GM12878 (cell line): ENCODE data around the gene DNMT1. TPM values are rescaled to one million over a fixed set of nuclear protein-coding genes. Genes with fewer than 3 reads are reported as not detected.

Experiments
- ATAC-seq: fragments of 200-7000 bp; cut with Tn5 transposase; 3 replicates; pipeline ENCODE4 v1.9.1; 2020; ENCODE audit warnings: mild to moderate bottlenecking, moderate library complexity
- BruUV-seq: library from RNA; stranded (reverse); fragments of 400-500 nt; replicated peaks from 2 replicates; lab custom pipeline; 2021; lab: Mats Ljungman, UMichigan
- CTCF ChIA-PET: fragments of 300-600 bp; sonication (Branson Sonifier 250); formaldehyde crosslinking; extraction: SDS; loops from one replicate; lab custom pipeline; 2021; ENCODE audit warnings: inconsistent platforms; lab: Yijun Ruan, JAX
- POLR2A ChIA-PET: fragments of 350-600 bp; formaldehyde crosslinking; extraction: SDS; loops from one replicate; lab custom pipeline; 2021; ENCODE audit warnings: inconsistent platforms; lab: Charles Lee
- RAD21 ChIA-PET: fragments of 300-600 bp; sonication (Branson Sonifier 250); formaldehyde crosslinking; loops from one replicate; lab custom pipeline; 2023; ENCODE audit warnings: antibody characterized with exemption; ENCODE audit not compliant: unreplicated experiment; lab: Charles Lee
- SMC1A ChIA-PET: fragments of 300-600 bp; sonication (Branson Sonifier 250); formaldehyde crosslinking; loops from one replicate; lab custom pipeline; 2023; ENCODE audit not compliant: unreplicated experiment, uncharacterized antibody; lab: Charles Lee
- DNase-seq: peaks from one replicate; pipeline ENCODE4 v3.0.0-alpha.2; 2011; ENCODE audit warnings: low read depth, low spot score
- FAIRE-seq: peaks from 3 replicates; lab custom pipeline; 2011; peaks lifted over from hg19 to GRCh38; lab: Jason Lieb, UNC
- H2AFZ ChIP-seq: 2 replicates; pipeline ENCODE4 v1.6.0; 2011; ENCODE audit warnings: low read depth, low read length, control low read depth; ENCODE audit not compliant: control insufficient read depth
- H3K27ac ChIP-seq: 2 replicates; pipeline ENCODE4 v1.5.1; 2011; ENCODE audit warnings: control low read depth; ENCODE audit not compliant: control insufficient read depth, insufficient read depth
- H3K27me3 ChIP-seq, 2 experiments: replicated peaks in 1 of 2; 2 replicates each; pipeline versions ENCODE4 v1.6.0 to v1.6.1; 2011; ENCODE audit warnings: low read length in 1 of 2; ENCODE audit not compliant: control insufficient read depth in 2 of 2, insufficient read depth in 2 of 2
- H3K36me3 ChIP-seq, 2 experiments: 2 replicates each; pipeline ENCODE4 v1.5.1; 2011; ENCODE audit warnings: low read length in 1 of 2; ENCODE audit not compliant: control insufficient read depth in 2 of 2, insufficient read depth in 2 of 2
- H3K4me1 ChIP-seq: 2 replicates; pipeline ENCODE4 v1.6.1; 2011; ENCODE audit warnings: mild to moderate bottlenecking, low read length, moderate library complexity, mixed read lengths; ENCODE audit not compliant: control insufficient read depth, insufficient read depth
- H3K4me2 ChIP-seq: 2 replicates; pipeline ENCODE4 v1.6.0; 2011; ENCODE audit warnings: control low read depth; ENCODE audit not compliant: control insufficient read depth, insufficient read depth
- H3K4me3 ChIP-seq: fragments of 200-600 bp; sonication (generic); 2 replicates; pipeline ENCODE4 v1.5.1; 2016
- H3K79me2 ChIP-seq: 2 replicates; pipeline ENCODE4 v1.6.0; 2011; ENCODE audit warnings: low read length; ENCODE audit not compliant: control insufficient read depth, insufficient read depth
- H3K9ac ChIP-seq: 2 replicates; pipeline ENCODE4 v1.8.0; 2011; ENCODE audit warnings: low read length, control low read depth, mixed read lengths; ENCODE audit not compliant: control insufficient read depth, insufficient read depth
- H3K9me3 ChIP-seq: replicated peaks from 3 replicates; pipeline ENCODE4 v1.5.1; 2011; ENCODE audit warnings: mild to moderate bottlenecking, low read length; ENCODE audit not compliant: control insufficient read depth, insufficient read depth
- H4K20me1 ChIP-seq: 2 replicates; pipeline ENCODE4 v1.6.0; 2011; ENCODE audit not compliant: control insufficient read depth, insufficient read depth
- CEBPZ ChIP-seq: fragments of 150-350 bp; IDR thresholded peaks from 2 replicates; pipeline ENCODE4 v1.6.1; 2016; ENCODE audit warnings: low read depth, low read length
- E2F8 ChIP-seq: fragments of 450-650 bp; IDR thresholded peaks from 2 replicates; pipeline ENCODE4 v1.6.1; 2018; ENCODE audit warnings: mild to moderate bottlenecking, low read depth, moderate library complexity; ENCODE audit not compliant: partially characterized antibody
- ELK1 ChIP-seq: IDR thresholded peaks from 2 replicates; pipeline ENCODE4 v1.6.1; 2012; ENCODE audit warnings: low read depth, low read length, improper control_type of control experiment
- IRF4 ChIP-seq: IDR thresholded peaks from 2 replicates; pipeline ENCODE4 v1.6.1; 2011; ENCODE audit warnings: low read depth, low read length
- KAT2A ChIP-seq: conservative IDR thresholded peaks from 2 replicates; pipeline ENCODE4 v1.6.1; 2011; ENCODE audit warnings: low read depth, low read length; ENCODE audit not compliant: control insufficient read depth
- PRDM15 ChIP-seq: fragments of 450-650 bp; formaldehyde crosslinking; IDR thresholded peaks from 2 replicates; pipeline ENCODE4 v1.4.0; 2020; ENCODE audit warnings: mild to moderate bottlenecking, moderate library complexity
- SMARCA5 ChIP-seq: fragments of 450-650 bp; IDR thresholded peaks from 2 replicates; pipeline ENCODE4 v1.6.1; 2017; ENCODE audit warnings: mild to moderate bottlenecking
- TCF7 ChIP-seq: IDR thresholded peaks from 2 replicates; pipeline ENCODE4 v1.6.1; 2014; ENCODE audit warnings: antibody characterized with exemption, borderline replicate concordance
- ZNF24 ChIP-seq: fragments of 450-650 bp; IDR thresholded peaks from 2 replicates; pipeline ENCODE4 v1.6.1; 2017; ENCODE audit warnings: antibody characterized with exemption, mild to moderate bottlenecking
- WGBS: methylation state at CpG from one replicate; pipeline ENCODE4 v1.1.6; 2016; ENCODE audit warnings: low lambda C conversion rate; ENCODE audit not compliant: insufficient replicate concordance, insufficient coverage; ENCODE audit errors: missing lambda C conversion rate; 5-methylcytosine and 5-hydroxymethylcytosine counted together
- in situ Hi-C: fragments of 300-500 bp; cut with MboI; formaldehyde crosslinking; loops from 9 replicates; pipeline ENCODE4 v1.14.3; 2018; ENCODE audit warnings: mixed read lengths
- intact Hi-C: fragments of 100-400 bp; cut with micrococcal nuclease; formaldehyde crosslinking; loops from one replicate; pipeline ENCODE4 v1.14.2; 2022; ENCODE audit not compliant: unreplicated experiment
- polyA plus RNA-seq, 11 experiments: library from polyadenylated mRNA; depleted of rRNA in 4 of 11; unstranded in 6 of 11; stranded (reverse) in 5 of 11; fragments of >200 nt; fragmentation: Nextera tagmentation in 4 of 11; fragmentation: Illumina TruSeq in 1 of 11; extraction: Ambion mirVana in 4 of 11; extraction: Trizol in 1 of 11; gene quantifications; 1 replicate in 1 of 11; 2 replicates in 10 of 11; pipeline versions ENCODE4 v1.2.1 to v1.2.3, GENCODE V29; 2011 to 2016; ENCODE audit warnings: inconsistent platforms in 2 of 11, missing spikeins in 2 of 11, low read depth in 1 of 11
- total RNA-seq, 4 experiments: library from RNA; depleted of rRNA in 3 of 4; stranded (reverse); fragments of >200 nt in 3 of 4; fragmentation: Illumina TruSeq in 1 of 4; extraction: Trizol in 1 of 4; gene quantifications; 2 replicates each; pipeline versions ENCODE4 v1.2.1 to v1.2.3, GENCODE V29; 2013 to 2021

Gene DNMT1
- total and polyA plus RNA-seq, 10 of the 15 experiments (the other 5 are each of a cell fraction or from before 2014, with no cell fraction given) = 70.0 to 290 (median 133) TPM

- Histone ChIP-seq H3K4me2 (no peak overlapping the region), H2AFZ (no peak overlapping the region), H3K4me3 (no peak overlapping the region), H3K79me2 (peaks cover 3% of the 10 kb centered on the region), H4K20me1 (no peaks in the 10 kb centered on the region), H3K27me3 (no peaks in the 10 kb centered on the region), H3K4me1 (no peaks in the 10 kb centered on the region), H3K9me3 (no peaks in the 10 kb centered on the region), H3K9ac (no peak overlapping the region), H3K27ac (no peak overlapping the region), H3K36me3 (peaks cover 0 to 10% of the 10 kb centered on the region in 2 experiments; a peak in 2 of 4 replicates)
- ChIA-PET RAD21 (no interaction called here), CTCF (no interaction called here), POLR2A (interaction anchor here (0.6 kb wide), 1 partner anchor 259 kb away, joined by 3 read pairs; no protein-coding TSS in a partner anchor), SMC1A (no interaction called here)
- no TSS peak for BruUV-seq
- in situ Hi-C loops = no loop called here
- intact Hi-C loops = loop anchor here (5.0 kb wide), 1 partner anchor 128 kb away; the partner anchor contains the start of gene MRPL4
- FAIRE-seq (no peak), DNase-seq (no peak), ATAC-seq (no peak)
- 98% methylated on average over 7 of the region's 7 CpGs for WGBS
- no peak for TF ChIP-seq SMARCA5
- no peak for TF ChIP-seq E2F8
- no peak for TF ChIP-seq IRF4
- no peak for TF ChIP-seq ELK1
- no peak for TF ChIP-seq ZNF24
- no peak for TF ChIP-seq KAT2A
- TF ChIP-seq PRDM15 (CRISPR knock-in tag) = no peak
- no peak for TF ChIP-seq TCF7
- TF ChIP-seq CEBPZ = no peak
Measured at GRCh38 chr19:10124429-10124828, 70.3 kb downstream of the DNMT1 start.
